Endothelial cell of umbilical vein (primary cell): Measurements from ENCODE around the gene DUSP22. TPM values are rescaled to one million over a fixed set of nuclear protein-coding genes. Genes with fewer than 3 reads are reported as not detected.

Experiments
- BruUV-seq: library from RNA; stranded (reverse); fragments of 400-500 nt; replicated peaks from 2 replicates; lab custom pipeline; 2021; lab: Mats Ljungman, UMichigan
- CTCF ChIA-PET: fragments of 300-600, 350-600 bp; sonication (Branson Sonifier 250); formaldehyde crosslinking; loops from one replicate; lab custom pipeline; 2021; ENCODE audit warnings: antibody characterized with exemption, inconsistent platforms; lab: Charles Lee
- POLR2A ChIA-PET: fragments of 300-600, 350-600 bp; sonication (Branson Sonifier 250); formaldehyde crosslinking; loops from one replicate; lab custom pipeline; 2021; ENCODE audit warnings: antibody characterized with exemption, inconsistent platforms; lab: Charles Lee
- DNase-seq: peaks from one replicate; pipeline ENCODE4 v3.0.0-alpha.2; 2011; ENCODE audit warnings: low read depth, low spot score
- FAIRE-seq: peaks from 2 replicates; lab custom pipeline; 2011; peaks lifted over from hg19 to GRCh38; lab: Jason Lieb, UNC
- H2AFZ ChIP-seq: 2 replicates; pipeline ENCODE4 v1.6.0; 2012; ENCODE audit warnings: low read depth, low read length, control low read depth, inconsistent platforms
- H3K27ac ChIP-seq: 2 replicates; pipeline ENCODE4 v1.5.1; 2011; ENCODE audit warnings: low read depth, mild to moderate bottlenecking, control low read depth, low read length, moderate library complexity; ENCODE audit not compliant: insufficient read depth
- H3K27me3 ChIP-seq, 2 experiments: 2 replicates each; pipeline versions ENCODE4 v1.6.0 to v1.6.1; 2011; ENCODE audit warnings: low read length in 2 of 2, mixed read lengths in 1 of 2; ENCODE audit not compliant: control insufficient read depth in 2 of 2, insufficient read depth in 2 of 2
- H3K36me3 ChIP-seq, 2 experiments: 2 replicates in 1 of 2; 3 replicates in 1 of 2; pipeline ENCODE4 v1.5.1; 2011; ENCODE audit warnings: low read length in 2 of 2, mild to moderate bottlenecking in 1 of 2, moderate library complexity in 1 of 2; ENCODE audit not compliant: control insufficient read depth in 2 of 2, insufficient read depth in 2 of 2; ENCODE audit errors: extremely low read depth in 1 of 2
- H3K4me1 ChIP-seq: 3 replicates; pipeline ENCODE4 v1.5.1; 2011; ENCODE audit warnings: mild to moderate bottlenecking, low read length; ENCODE audit not compliant: control insufficient read depth, insufficient read depth; ENCODE audit errors: extremely low read depth
- H3K4me2 ChIP-seq: 2 replicates; pipeline ENCODE4 v1.6.1; 2011; ENCODE audit warnings: low read length, control low read depth, mixed read lengths; ENCODE audit not compliant: insufficient read depth
- H3K4me3 ChIP-seq, 3 experiments: fragments of 200-600 bp in 1 of 3; sonication (generic), shearing (Covaris generic) in 1 of 3; replicated peaks in 1 of 3; 2 replicates each; pipeline ENCODE4 v1.5.1; 2011 to 2016; ENCODE audit warnings: control low read depth in 3 of 3, low read length in 3 of 3, mild to moderate bottlenecking in 2 of 3, inconsistent platforms in 1 of 3, low read depth in 1 of 3, moderate library complexity in 1 of 3; ENCODE audit not compliant: insufficient read depth in 1 of 3
- H3K79me2 ChIP-seq: 2 replicates; pipeline ENCODE4 v1.6.0; 2012; ENCODE audit warnings: low read length, inconsistent platforms; ENCODE audit not compliant: control insufficient read depth, insufficient read depth
- H3K9ac ChIP-seq: replicated peaks from 2 replicates; pipeline ENCODE3; 2011; ENCODE audit warnings: low read length, control low read depth; ENCODE audit not compliant: insufficient read depth; ENCODE audit errors: extremely low read depth
- H3K9me1 ChIP-seq: replicated peaks from 3 replicates; pipeline ENCODE4 v1.6.0; 2011; ENCODE audit warnings: mild to moderate bottlenecking, low read length; ENCODE audit not compliant: control insufficient read depth, insufficient read depth; ENCODE audit errors: extremely low read depth
- H3K9me3 ChIP-seq: replicated peaks from 2 replicates; pipeline ENCODE4 v1.5.1; 2012; ENCODE audit warnings: low read length, inconsistent platforms; ENCODE audit not compliant: control insufficient read depth, insufficient read depth
- H4K20me1 ChIP-seq: replicated peaks from 2 replicates; pipeline ENCODE3; 2011; ENCODE audit warnings: mild to moderate bottlenecking, low read length; ENCODE audit not compliant: control insufficient read depth, insufficient read depth; ENCODE audit errors: extremely low read depth
- CTCF ChIP-seq, 2 donors: IDR thresholded peaks; 1 replicate in 1 of 2; 2 replicates in 1 of 2; pipeline ENCODE4 v1.5.1; 2011; ENCODE audit warnings: low read length in 2 of 2, mild to moderate bottlenecking in 2 of 2, moderate library complexity in 2 of 2, control low read depth in 1 of 2, inconsistent platforms in 1 of 2, low read depth in 1 of 2; ENCODE audit not compliant: insufficient read depth in 1 of 2; ENCODE audit errors: extremely low read depth in 1 of 2
- EZH2 ChIP-seq: IDR thresholded peaks from 2 replicates; pipeline ENCODE4 v1.6.1; 2012; ENCODE audit warnings: borderline replicate concordance, low read depth, mild to moderate bottlenecking, moderate library complexity, low read length, inconsistent platforms; ENCODE audit not compliant: severe bottlenecking
- FOS ChIP-seq: IDR thresholded peaks from 2 replicates; pipeline ENCODE4 v1.6.1; 2011; ENCODE audit warnings: mild to moderate bottlenecking, low read length, moderate library complexity, borderline replicate concordance; ENCODE audit not compliant: insufficient read depth
- GATA2 ChIP-seq: IDR thresholded peaks from 2 replicates; pipeline ENCODE4 v1.7.0; 2011; ENCODE audit warnings: low read depth, mild to moderate bottlenecking, moderate library complexity, mixed read lengths, low read length; ENCODE audit not compliant: insufficient read length, insufficient read depth
- JUN ChIP-seq: IDR thresholded peaks from 2 replicates; pipeline ENCODE4 v1.6.1; 2011; ENCODE audit warnings: borderline replicate concordance, low read depth; ENCODE audit not compliant: insufficient read length, insufficient read depth
- MAX ChIP-seq: IDR thresholded peaks from 2 replicates; pipeline ENCODE4 v1.6.1; 2011; ENCODE audit not compliant: insufficient read depth, insufficient read length
- MYC ChIP-seq: IDR thresholded peaks from one replicate; pipeline ENCODE4 v1.6.1; 2011; ENCODE audit warnings: mild to moderate bottlenecking, low read depth, low read length
- POLR2A ChIP-seq: IDR thresholded peaks from 2 replicates; pipeline ENCODE4 v1.6.1; 2012; ENCODE audit warnings: low read depth, mild to moderate bottlenecking, control low read depth, low read length
- POLR2AphosphoS5 ChIP-seq: IDR thresholded peaks from 2 replicates; pipeline ENCODE4 v1.6.1; 2012; ENCODE audit warnings: low read depth, mild to moderate bottlenecking, control low read depth, low read length, moderate library complexity; ENCODE audit not compliant: insufficient read depth
- dilution Hi-C: fragments of 300-500 bp; cut with MboI; formaldehyde crosslinking; loops from one replicate; pipeline ENCODE4 v1.15.0; 2019; ENCODE audit warnings: low sequenced_read_pairs; ENCODE audit not compliant: extremely low pct_ligation_motif_present
- intact Hi-C: fragments of 100-400 bp; cut with micrococcal nuclease; formaldehyde crosslinking; loops from one replicate; pipeline ENCODE4 v1.10.0; 2022
- polyA plus RNA-seq, 4 experiments: library from polyadenylated mRNA; depleted of rRNA in 3 of 4; stranded (reverse) in 3 of 4; unstranded in 1 of 4; fragments of >200 nt; gene quantifications; 2 replicates each; pipeline versions ENCODE4 v1.2.1 to v1.2.3, GENCODE V29; 2011 to 2012; ENCODE audit warnings: missing spikeins in 1 of 4
- total RNA-seq: library from RNA; stranded (reverse); gene quantifications from 2 replicates; pipeline ENCODE4 v1.2.3, GENCODE V29; 2021

The DUSP22 gene
- total and polyA plus RNA-seq, 2 donors (not counting 3 experiments of a cell fraction or from before 2014, with no cell fraction given), result 23.2 to 33.9 TPM

- no peak overlapping the region for H2AFZ ChIP-seq
- H3K4me2 ChIP-seq, result no peak overlapping the region
- no TSS peak for BruUV-seq
- H3K27ac ChIP-seq, result no peak overlapping the region
- TF ChIP-seq MAX (no peak), MYC (no peak), GATA2 (no peak), CTCF (IDR thresholded peaks at IDR 0.05; ENCODE audit: extremely low read depth in 1 of 2, insufficient read depth in 1 of 2, low read depth in 1 of 2, low read length in 2 of 2) (no peak), POLR2A (no peak)
- H3K36me3 ChIP-seq, result no peaks in the 10 kb centered on the region
- H4K20me1 ChIP-seq, result no peaks in the 10 kb centered on the region
- no peaks in the 10 kb centered on the region for H3K9me1 ChIP-seq
- H3K9ac ChIP-seq, result no peak overlapping the region
- no peak for DNase-seq
- H3K9me3 ChIP-seq, result no peaks in the 10 kb centered on the region
- no peaks in the 10 kb centered on the region for H3K79me2 ChIP-seq
- H3K4me3 ChIP-seq, result no peak overlapping the region
- peak; percentile 8 for FAIRE-seq
- no peaks in the 10 kb centered on the region for H3K4me1 ChIP-seq
- CTCF ChIA-PET, result no interaction called here
- intact Hi-C loops, result no loop called here
- no peaks in the 10 kb centered on the region for H3K27me3 ChIP-seq
- POLR2A ChIA-PET, result no interaction called here
- dilution Hi-C loops, result no loop called here
These were observed 15.0 kb downstream of the DUSP22 start for GRCh38 chr6:307065-307814.

- no peak overlapping the region for H3K4me3 ChIP-seq
- no TSS peak for BruUV-seq
These were observed 15.6 kb downstream of the DUSP22 start for GRCh38 chr6:307874-308273.

More at GRCh38 chr6:307874-308273, 15.6 kb downstream of the DUSP22 start:
- no peak overlapping the region for H2AFZ ChIP-seq
- no peaks in the 10 kb centered on the region for H3K4me1 ChIP-seq
- H3K27me3 ChIP-seq, result no peaks in the 10 kb centered on the region
- TF ChIP-seq POLR2A (no peak), GATA2 (no peak), EZH2 (no peak), MYC (no peak), MAX (no peak), JUN (no peak), CTCF (IDR thresholded peaks at IDR 0.05; ENCODE audit: extremely low read depth in 1 of 2, insufficient read depth in 1 of 2, low read depth in 1 of 2, low read length in 2 of 2) (no peak), FOS (no peak), POLR2AphosphoS5 (no peak)
- H3K9ac ChIP-seq, result no peak overlapping the region
- dilution Hi-C loops (no loop called here), intact Hi-C loops (no loop called here)
- H3K9me1 ChIP-seq, result no peaks in the 10 kb centered on the region
- no peaks in the 10 kb centered on the region for H4K20me1 ChIP-seq
- H3K9me3 ChIP-seq, result no peaks in the 10 kb centered on the region
- FAIRE-seq (no peak), DNase-seq (no peak)
- no peaks in the 10 kb centered on the region for H3K36me3 ChIP-seq
- H3K79me2 ChIP-seq, result no peaks in the 10 kb centered on the region
- ChIA-PET POLR2A (no interaction called here), CTCF (no interaction called here)
- H3K4me2 ChIP-seq, result no peak overlapping the region
- H3K27ac ChIP-seq, result no peak overlapping the region
